ENCODE measurements around the gene UVRAG.

DNA sequence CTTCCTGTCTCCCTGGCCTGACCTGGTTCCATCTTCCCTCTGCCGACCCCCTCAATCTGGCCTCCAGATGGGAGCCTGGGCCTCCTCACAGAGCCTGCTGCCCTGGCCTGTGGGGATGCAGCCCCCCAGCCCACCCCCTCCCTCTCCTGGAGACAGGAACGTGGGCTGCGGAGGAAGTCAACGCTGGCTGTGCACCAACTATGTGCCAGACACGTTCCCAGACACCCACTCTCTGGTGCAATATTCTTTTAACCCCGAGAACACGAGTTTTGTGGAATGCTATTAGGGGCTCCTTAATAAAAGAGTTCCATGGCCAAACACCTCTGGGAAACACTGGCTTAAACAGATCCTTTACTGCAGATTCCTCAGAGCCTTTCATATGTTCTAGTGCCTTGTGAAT is 375.4 kb downstream of the UVRAG start:
- TF ChIP-seq, protein P1, sequence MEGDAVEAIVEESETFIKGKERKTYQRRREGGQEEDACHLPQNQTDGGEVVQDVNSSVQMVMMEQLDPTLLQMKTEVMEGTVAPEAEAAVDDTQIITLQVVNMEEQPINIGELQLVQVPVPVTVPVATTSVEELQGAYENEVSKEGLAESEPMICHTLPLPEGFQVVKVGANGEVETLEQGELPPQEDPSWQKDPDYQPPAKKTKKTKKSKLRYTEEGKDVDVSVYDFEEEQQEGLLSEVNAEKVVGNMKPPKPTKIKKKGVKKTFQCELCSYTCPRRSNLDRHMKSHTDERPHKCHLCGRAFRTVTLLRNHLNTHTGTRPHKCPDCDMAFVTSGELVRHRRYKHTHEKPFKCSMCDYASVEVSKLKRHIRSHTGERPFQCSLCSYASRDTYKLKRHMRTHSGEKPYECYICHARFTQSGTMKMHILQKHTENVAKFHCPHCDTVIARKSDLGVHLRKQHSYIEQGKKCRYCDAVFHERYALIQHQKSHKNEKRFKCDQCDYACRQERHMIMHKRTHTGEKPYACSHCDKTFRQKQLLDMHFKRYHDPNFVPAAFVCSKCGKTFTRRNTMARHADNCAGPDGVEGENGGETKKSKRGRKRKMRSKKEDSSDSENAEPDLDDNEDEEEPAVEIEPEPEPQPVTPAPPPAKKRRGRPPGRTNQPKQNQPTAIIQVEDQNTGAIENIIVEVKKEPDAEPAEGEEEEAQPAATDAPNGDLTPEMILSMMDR (IDR thresholded peaks at IDR 0.05), result no peak
- TF ChIP-seq POLR2A (IDR thresholded peaks at IDR 0.05), result no peak

Measured in lower leg skin (tissue), 3 donors.